ENCODE data around the gene C12orf56. TPM values are rescaled to one million over a fixed set of nuclear protein-coding genes. Genes with fewer than 3 reads are reported as not detected.

C12orf56 gene
- total RNA-seq, 1 experiment from 2014 or later: not detected

DNA sequence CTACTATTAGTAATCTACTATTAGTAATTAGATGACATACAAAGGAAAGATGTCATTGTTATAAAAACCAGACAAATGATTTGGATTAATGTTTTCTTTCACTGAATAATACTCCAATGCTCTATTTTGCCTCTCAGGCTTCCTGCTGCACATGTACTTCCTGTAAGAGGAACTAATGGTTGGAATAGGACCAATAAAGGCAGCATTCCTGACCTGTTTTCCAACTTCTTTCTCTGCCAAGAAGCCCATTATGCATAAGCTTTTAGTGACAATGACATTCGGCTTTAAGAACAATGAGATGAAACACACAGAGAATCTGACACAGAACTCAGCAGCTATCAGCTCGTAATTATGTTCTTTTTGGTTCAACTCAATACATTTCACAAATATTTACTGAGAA lies 5.2 kb upstream of the C12orf56 start:
- Histone ChIP-seq H3K27me3 (ENCODE audit: insufficient read depth, low read depth) (no peaks in the 10 kb centered on the region), H4K20me1 (ENCODE audit: insufficient read depth) (no peaks in the 10 kb centered on the region), H3K79me2 (ENCODE audit: low read depth) (no peaks in the 10 kb centered on the region), H3F3A (ENCODE audit: insufficient read depth, low read depth) (no peaks in the 10 kb centered on the region), H2AFZ (no peak overlapping the region), H3K4me2 (no peak overlapping the region), H3K27ac (no peak overlapping the region), H3K9me2 (ENCODE audit: insufficient read depth) (no peaks in the 10 kb centered on the region), H3K4me1 (replicated peaks; ENCODE audit: insufficient read depth) (no peaks in the 10 kb centered on the region), H3K36me3 (ENCODE audit: low read depth) (no peaks in the 10 kb centered on the region), H3K4me3 (no peak overlapping the region), H3K9me3 (ENCODE audit: insufficient read depth, low read depth) (no peaks in the 10 kb centered on the region)
- intact Hi-C loops (cut with micrococcal nuclease; ENCODE audit: unreplicated experiment): no loop called here
- TF ChIP-seq CTCF (conservative IDR thresholded peaks at IDR 0.05) (no peak), EZH2 (IDR thresholded peaks at IDR 0.05; ENCODE audit: low read depth) (no peak)
- no TSS peak for BruUV-seq (replicated peaks)
- POLR2A ChIA-PET (ENCODE audit: unreplicated experiment): no interaction called here
- CTCF ChIA-PET: no interaction called here
- DNase-seq: no peak

DNA sequence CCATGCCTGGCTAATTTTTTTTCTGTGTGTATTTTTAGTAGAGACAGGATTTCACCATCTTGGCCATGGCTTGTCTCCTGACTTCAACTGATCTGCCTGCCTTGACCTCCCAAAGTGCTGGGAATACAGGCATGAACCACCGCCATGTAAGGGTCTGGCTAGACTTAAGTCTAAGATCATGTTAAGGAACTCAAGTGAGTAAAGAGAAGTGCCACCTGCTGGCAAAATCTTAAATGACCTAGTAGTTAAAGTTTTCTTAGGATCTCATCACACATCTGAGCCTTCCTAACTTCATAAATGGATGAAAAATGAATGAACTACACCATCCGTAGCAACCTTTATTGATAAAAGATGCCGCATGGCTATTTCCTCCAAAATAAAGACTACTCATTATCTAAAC lies 1.7 kb upstream of the C12orf56 start:
- peaks cover 10% of the 10 kb centered on the region; the same call in 1 of the 2 replicates for H3F3A ChIP-seq (ENCODE audit: insufficient read depth, low read depth)
- H3K9me2 ChIP-seq (ENCODE audit: insufficient read depth): no peaks in the 10 kb centered on the region
- ChIA-PET POLR2A (ENCODE audit: unreplicated experiment) (no interaction called here), CTCF (interaction anchor here (0.7 kb wide), 1 partner anchor 726 kb away, joined by 8 read pairs; no protein-coding TSS in a partner anchor)
- no peaks in the 10 kb centered on the region for H3K36me3 ChIP-seq (ENCODE audit: low read depth)
- no peak overlapping the region for H3K4me2 ChIP-seq
- TF ChIP-seq CTCF (conservative IDR thresholded peaks at IDR 0.05) (peak; percentile 52; the same call in 1 of the 2 replicates), EZH2 (IDR thresholded peaks at IDR 0.05; ENCODE audit: low read depth) (no peak)
- H3K4me1 ChIP-seq (replicated peaks; ENCODE audit: insufficient read depth): peaks cover 7% of the 10 kb centered on the region
- no peaks in the 10 kb centered on the region for H3K9me3 ChIP-seq (ENCODE audit: insufficient read depth, low read depth)
- H3K79me2 ChIP-seq (ENCODE audit: low read depth): no peaks in the 10 kb centered on the region
- H4K20me1 ChIP-seq (ENCODE audit: insufficient read depth): no peaks in the 10 kb centered on the region
- no peaks in the 10 kb centered on the region for H3K27me3 ChIP-seq (ENCODE audit: insufficient read depth, low read depth)
- no peak overlapping the region for H2AFZ ChIP-seq
- DNase-seq: no peak
- BruUV-seq (replicated peaks): no TSS peak
- H3K27ac ChIP-seq: no peak overlapping the region
- intact Hi-C loops (cut with micrococcal nuclease; ENCODE audit: unreplicated experiment): loop anchor here (1.0 kb wide), 1 partner anchor 566 kb away; no protein-coding TSS in a partner anchor
- H3K4me3 ChIP-seq: no peak overlapping the region

DNA sequence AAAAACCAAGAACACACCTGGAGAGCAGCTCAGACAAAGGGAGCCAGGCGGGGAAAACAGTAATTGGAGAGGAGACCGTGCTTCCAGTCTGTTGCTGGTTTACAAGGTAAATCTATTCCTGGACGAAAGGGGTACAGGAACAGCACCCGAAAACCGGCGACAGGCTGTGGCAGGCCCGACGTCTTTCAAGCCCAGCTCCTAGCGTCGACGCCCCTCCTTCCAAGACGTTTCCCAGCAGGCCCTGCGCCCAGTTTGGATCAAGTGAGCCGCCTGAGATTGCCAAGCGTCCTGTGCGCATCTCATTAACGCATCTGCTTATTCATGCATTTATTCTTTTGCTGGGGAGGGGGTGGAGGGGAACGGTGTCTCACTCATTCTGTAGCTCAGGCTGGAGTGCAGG lies 1.4 kb downstream of the C12orf56 start:
- no peaks in the 10 kb centered on the region for H3K79me2 ChIP-seq (ENCODE audit: low read depth)
- no peak overlapping the region for H3K27ac ChIP-seq
- ChIA-PET POLR2A (ENCODE audit: unreplicated experiment) (no interaction called here), CTCF (no interaction called here)
- no peak overlapping the region for H3K4me2 ChIP-seq
- no peaks in the 10 kb centered on the region for H3K9me3 ChIP-seq (ENCODE audit: insufficient read depth, low read depth)
- H3K36me3 ChIP-seq (ENCODE audit: low read depth): no peaks in the 10 kb centered on the region
- H3K27me3 ChIP-seq (ENCODE audit: insufficient read depth, low read depth): no peaks in the 10 kb centered on the region
- H3K4me3 ChIP-seq: no peak overlapping the region
- no peaks in the 10 kb centered on the region for H3K9me2 ChIP-seq (ENCODE audit: insufficient read depth)
- H3F3A ChIP-seq (ENCODE audit: insufficient read depth, low read depth): peaks cover 30% of the 10 kb centered on the region; the same call in 1 of the 2 replicates
- DNase-seq: no peak
- peaks cover 31% of the 10 kb centered on the region for H3K4me1 ChIP-seq (replicated peaks; ENCODE audit: insufficient read depth)
- no TSS peak for BruUV-seq (replicated peaks)
- no peak overlapping the region for H2AFZ ChIP-seq
- no peak for TF ChIP-seq CTCF (conservative IDR thresholded peaks at IDR 0.05)
- no peak for TF ChIP-seq EZH2 (IDR thresholded peaks at IDR 0.05; ENCODE audit: low read depth)
- intact Hi-C loops (cut with micrococcal nuclease; ENCODE audit: unreplicated experiment): no loop called here
- H4K20me1 ChIP-seq (ENCODE audit: insufficient read depth): no peaks in the 10 kb centered on the region
